Endothelial cell of umbilical vein (primary cell): ENCODE data around the gene TPM4. TPM values are rescaled to one million over a fixed set of nuclear protein-coding genes. Genes with fewer than 3 reads are reported as not detected.

ENCODE experiments used
- BruUV-seq: library from RNA; stranded (reverse); fragments of 400-500 nt; replicated peaks from 2 replicates; lab custom pipeline; 2021; lab: Mats Ljungman, UMichigan
- CTCF ChIA-PET: fragments of 300-600, 350-600 bp; sonication (Branson Sonifier 250); formaldehyde crosslinking; loops from one replicate; lab custom pipeline; 2021; ENCODE audit warnings: antibody characterized with exemption, inconsistent platforms; lab: Charles Lee
- POLR2A ChIA-PET: fragments of 300-600, 350-600 bp; sonication (Branson Sonifier 250); formaldehyde crosslinking; loops from one replicate; lab custom pipeline; 2021; ENCODE audit warnings: antibody characterized with exemption, inconsistent platforms; lab: Charles Lee
- DNase-seq: peaks from one replicate; pipeline ENCODE4 v3.0.0-alpha.2; 2011; ENCODE audit warnings: low read depth, low spot score
- FAIRE-seq: peaks from 2 replicates; lab custom pipeline; 2011; peaks lifted over from hg19 to GRCh38; lab: Jason Lieb, UNC
- H2AFZ ChIP-seq: 2 replicates; pipeline ENCODE4 v1.6.0; 2012; ENCODE audit warnings: low read depth, low read length, control low read depth, inconsistent platforms
- H3K27ac ChIP-seq: 2 replicates; pipeline ENCODE4 v1.5.1; 2011; ENCODE audit warnings: low read depth, mild to moderate bottlenecking, control low read depth, low read length, moderate library complexity; ENCODE audit not compliant: insufficient read depth
- H3K27me3 ChIP-seq, 2 experiments: 2 replicates each; pipeline versions ENCODE4 v1.6.0 to v1.6.1; 2011; ENCODE audit warnings: low read length in 2 of 2, mixed read lengths in 1 of 2; ENCODE audit not compliant: control insufficient read depth in 2 of 2, insufficient read depth in 2 of 2
- H3K36me3 ChIP-seq, 2 experiments: 2 replicates in 1 of 2; 3 replicates in 1 of 2; pipeline ENCODE4 v1.5.1; 2011; ENCODE audit warnings: low read length in 2 of 2, mild to moderate bottlenecking in 1 of 2, moderate library complexity in 1 of 2; ENCODE audit not compliant: control insufficient read depth in 2 of 2, insufficient read depth in 2 of 2; ENCODE audit errors: extremely low read depth in 1 of 2
- H3K4me1 ChIP-seq: 3 replicates; pipeline ENCODE4 v1.5.1; 2011; ENCODE audit warnings: mild to moderate bottlenecking, low read length; ENCODE audit not compliant: control insufficient read depth, insufficient read depth; ENCODE audit errors: extremely low read depth
- H3K4me2 ChIP-seq: 2 replicates; pipeline ENCODE4 v1.6.1; 2011; ENCODE audit warnings: low read length, control low read depth, mixed read lengths; ENCODE audit not compliant: insufficient read depth
- H3K4me3 ChIP-seq, 3 experiments: fragments of 200-600 bp in 1 of 3; sonication (generic), shearing (Covaris generic) in 1 of 3; replicated peaks in 1 of 3; 2 replicates each; pipeline ENCODE4 v1.5.1; 2011 to 2016; ENCODE audit warnings: control low read depth in 3 of 3, low read length in 3 of 3, mild to moderate bottlenecking in 2 of 3, inconsistent platforms in 1 of 3, low read depth in 1 of 3, moderate library complexity in 1 of 3; ENCODE audit not compliant: insufficient read depth in 1 of 3
- H3K79me2 ChIP-seq: 2 replicates; pipeline ENCODE4 v1.6.0; 2012; ENCODE audit warnings: low read length, inconsistent platforms; ENCODE audit not compliant: control insufficient read depth, insufficient read depth
- H3K9ac ChIP-seq: replicated peaks from 2 replicates; pipeline ENCODE3; 2011; ENCODE audit warnings: low read length, control low read depth; ENCODE audit not compliant: insufficient read depth; ENCODE audit errors: extremely low read depth
- H3K9me1 ChIP-seq: replicated peaks from 3 replicates; pipeline ENCODE4 v1.6.0; 2011; ENCODE audit warnings: mild to moderate bottlenecking, low read length; ENCODE audit not compliant: control insufficient read depth, insufficient read depth; ENCODE audit errors: extremely low read depth
- H3K9me3 ChIP-seq: replicated peaks from 2 replicates; pipeline ENCODE4 v1.5.1; 2012; ENCODE audit warnings: low read length, inconsistent platforms; ENCODE audit not compliant: control insufficient read depth, insufficient read depth
- H4K20me1 ChIP-seq: replicated peaks from 2 replicates; pipeline ENCODE3; 2011; ENCODE audit warnings: mild to moderate bottlenecking, low read length; ENCODE audit not compliant: control insufficient read depth, insufficient read depth; ENCODE audit errors: extremely low read depth
- EZH2 ChIP-seq: IDR thresholded peaks from 2 replicates; pipeline ENCODE4 v1.6.1; 2012; ENCODE audit warnings: borderline replicate concordance, low read depth, mild to moderate bottlenecking, moderate library complexity, low read length, inconsistent platforms; ENCODE audit not compliant: severe bottlenecking
- FOS ChIP-seq: IDR thresholded peaks from 2 replicates; pipeline ENCODE4 v1.6.1; 2011; ENCODE audit warnings: mild to moderate bottlenecking, low read length, moderate library complexity, borderline replicate concordance; ENCODE audit not compliant: insufficient read depth
- GATA2 ChIP-seq: IDR thresholded peaks from 2 replicates; pipeline ENCODE4 v1.7.0; 2011; ENCODE audit warnings: low read depth, mild to moderate bottlenecking, moderate library complexity, mixed read lengths, low read length; ENCODE audit not compliant: insufficient read length, insufficient read depth
- JUN ChIP-seq: IDR thresholded peaks from 2 replicates; pipeline ENCODE4 v1.6.1; 2011; ENCODE audit warnings: borderline replicate concordance, low read depth; ENCODE audit not compliant: insufficient read length, insufficient read depth
- MAX ChIP-seq: IDR thresholded peaks from 2 replicates; pipeline ENCODE4 v1.6.1; 2011; ENCODE audit not compliant: insufficient read depth, insufficient read length
- MYC ChIP-seq: IDR thresholded peaks from one replicate; pipeline ENCODE4 v1.6.1; 2011; ENCODE audit warnings: mild to moderate bottlenecking, low read depth, low read length
- POLR2A ChIP-seq: IDR thresholded peaks from 2 replicates; pipeline ENCODE4 v1.6.1; 2012; ENCODE audit warnings: low read depth, mild to moderate bottlenecking, control low read depth, low read length
- POLR2AphosphoS5 ChIP-seq: IDR thresholded peaks from 2 replicates; pipeline ENCODE4 v1.6.1; 2012; ENCODE audit warnings: low read depth, mild to moderate bottlenecking, control low read depth, low read length, moderate library complexity; ENCODE audit not compliant: insufficient read depth
- dilution Hi-C: fragments of 300-500 bp; cut with MboI; formaldehyde crosslinking; loops from one replicate; pipeline ENCODE4 v1.15.0; 2019; ENCODE audit warnings: low sequenced_read_pairs; ENCODE audit not compliant: extremely low pct_ligation_motif_present
- intact Hi-C: fragments of 100-400 bp; cut with micrococcal nuclease; formaldehyde crosslinking; loops from one replicate; pipeline ENCODE4 v1.10.0; 2022
- polyA plus RNA-seq, 4 experiments: library from polyadenylated mRNA; depleted of rRNA in 3 of 4; stranded (reverse) in 3 of 4; unstranded in 1 of 4; fragments of >200 nt; gene quantifications; 2 replicates each; pipeline versions ENCODE4 v1.2.1 to v1.2.3, GENCODE V29; 2011 to 2012; ENCODE audit warnings: missing spikeins in 1 of 4
- total RNA-seq: library from RNA; stranded (reverse); gene quantifications from 2 replicates; pipeline ENCODE4 v1.2.3, GENCODE V29; 2021
- TF ChIP-seq, protein P1 (sequence below), 2 donors: IDR thresholded peaks; 1 replicate in 1 of 2; 2 replicates in 1 of 2; pipeline ENCODE4 v1.5.1; 2011; ENCODE audit warnings: low read length in 2 of 2, mild to moderate bottlenecking in 2 of 2, moderate library complexity in 2 of 2, control low read depth in 1 of 2, inconsistent platforms in 1 of 2, low read depth in 1 of 2; ENCODE audit not compliant: insufficient read depth in 1 of 2; ENCODE audit errors: extremely low read depth in 1 of 2

The TPM4 gene
- total and polyA plus RNA-seq, 2 donors (not counting 3 experiments of a cell fraction or from before 2014, with no cell fraction given), result 430 to 924 TPM

DNA sequence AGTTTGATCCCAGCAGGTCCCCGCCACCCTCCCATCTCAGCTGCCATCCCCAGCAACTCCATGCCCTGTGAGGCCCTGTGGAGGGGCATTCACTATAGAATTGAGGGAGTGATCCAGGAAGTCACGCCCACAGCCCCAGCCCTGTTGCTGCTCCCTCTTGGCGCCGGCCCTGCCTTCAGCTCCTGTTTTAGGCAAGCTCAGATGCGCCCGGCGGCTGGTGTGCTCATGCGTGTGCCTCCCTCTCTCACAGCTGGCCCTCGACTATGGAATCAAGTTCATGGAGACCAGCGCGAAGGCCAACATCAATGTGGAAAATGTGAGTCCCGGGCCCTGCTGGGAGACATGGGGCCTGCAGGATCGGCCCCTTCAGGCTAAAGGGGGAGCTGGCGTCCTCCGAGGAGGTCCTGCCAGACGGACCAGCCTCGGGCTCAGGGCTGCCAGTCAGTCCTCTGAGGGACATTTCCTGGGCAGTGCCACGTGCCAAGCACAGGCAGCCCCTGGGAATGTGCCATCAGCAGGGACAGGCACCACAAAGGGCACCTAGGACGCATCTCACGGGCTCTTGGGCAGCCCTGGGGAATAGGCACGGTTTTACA lies 51.6 kb downstream of the TPM4 start:
- Histone ChIP-seq H3K27me3 (no peaks in the 10 kb centered on the region), H2AFZ (no peak overlapping the region), H3K9ac (no peak overlapping the region), H3K4me3 (no peak overlapping the region), H3K9me1 (no peaks in the 10 kb centered on the region), H3K27ac (no peak overlapping the region), H3K79me2 (no peaks in the 10 kb centered on the region), H3K36me3 (peaks cover 8 to 43% of the 10 kb centered on the region in 2 experiments), H3K4me1 (no peaks in the 10 kb centered on the region), H3K9me3 (no peaks in the 10 kb centered on the region), H3K4me2 (no peak overlapping the region), H4K20me1 (no peaks in the 10 kb centered on the region)
- intact Hi-C loops (no loop called here), dilution Hi-C loops (no loop called here)
- FAIRE-seq (no peak), DNase-seq (no peak)
- POLR2A ChIA-PET, result no interaction called here
- CTCF ChIA-PET, result interaction anchor here (0.6 kb wide), 1 partner anchor 86 kb away, joined by 3 read pairs; no protein-coding TSS in a partner anchor
- TF ChIP-seq MYC, result no peak
- TF ChIP-seq EZH2, result no peak
- TF ChIP-seq POLR2AphosphoS5, result no peak
- no peak for TF ChIP-seq FOS
- TF ChIP-seq POLR2A, result no peak
- no peak for TF ChIP-seq MAX
- TF ChIP-seq GATA2, result no peak
- no peak for TF ChIP-seq JUN
- TF ChIP-seq, protein P1, sequence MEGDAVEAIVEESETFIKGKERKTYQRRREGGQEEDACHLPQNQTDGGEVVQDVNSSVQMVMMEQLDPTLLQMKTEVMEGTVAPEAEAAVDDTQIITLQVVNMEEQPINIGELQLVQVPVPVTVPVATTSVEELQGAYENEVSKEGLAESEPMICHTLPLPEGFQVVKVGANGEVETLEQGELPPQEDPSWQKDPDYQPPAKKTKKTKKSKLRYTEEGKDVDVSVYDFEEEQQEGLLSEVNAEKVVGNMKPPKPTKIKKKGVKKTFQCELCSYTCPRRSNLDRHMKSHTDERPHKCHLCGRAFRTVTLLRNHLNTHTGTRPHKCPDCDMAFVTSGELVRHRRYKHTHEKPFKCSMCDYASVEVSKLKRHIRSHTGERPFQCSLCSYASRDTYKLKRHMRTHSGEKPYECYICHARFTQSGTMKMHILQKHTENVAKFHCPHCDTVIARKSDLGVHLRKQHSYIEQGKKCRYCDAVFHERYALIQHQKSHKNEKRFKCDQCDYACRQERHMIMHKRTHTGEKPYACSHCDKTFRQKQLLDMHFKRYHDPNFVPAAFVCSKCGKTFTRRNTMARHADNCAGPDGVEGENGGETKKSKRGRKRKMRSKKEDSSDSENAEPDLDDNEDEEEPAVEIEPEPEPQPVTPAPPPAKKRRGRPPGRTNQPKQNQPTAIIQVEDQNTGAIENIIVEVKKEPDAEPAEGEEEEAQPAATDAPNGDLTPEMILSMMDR (IDR thresholded peaks at IDR 0.05; ENCODE audit: extremely low read depth in 1 of 2, insufficient read depth in 1 of 2, low read depth in 1 of 2, low read length in 2 of 2), result no peak
- BruUV-seq, result no TSS peak
